ENCODE results near the gene MGAT2.

The MGAT2 gene

DNA sequence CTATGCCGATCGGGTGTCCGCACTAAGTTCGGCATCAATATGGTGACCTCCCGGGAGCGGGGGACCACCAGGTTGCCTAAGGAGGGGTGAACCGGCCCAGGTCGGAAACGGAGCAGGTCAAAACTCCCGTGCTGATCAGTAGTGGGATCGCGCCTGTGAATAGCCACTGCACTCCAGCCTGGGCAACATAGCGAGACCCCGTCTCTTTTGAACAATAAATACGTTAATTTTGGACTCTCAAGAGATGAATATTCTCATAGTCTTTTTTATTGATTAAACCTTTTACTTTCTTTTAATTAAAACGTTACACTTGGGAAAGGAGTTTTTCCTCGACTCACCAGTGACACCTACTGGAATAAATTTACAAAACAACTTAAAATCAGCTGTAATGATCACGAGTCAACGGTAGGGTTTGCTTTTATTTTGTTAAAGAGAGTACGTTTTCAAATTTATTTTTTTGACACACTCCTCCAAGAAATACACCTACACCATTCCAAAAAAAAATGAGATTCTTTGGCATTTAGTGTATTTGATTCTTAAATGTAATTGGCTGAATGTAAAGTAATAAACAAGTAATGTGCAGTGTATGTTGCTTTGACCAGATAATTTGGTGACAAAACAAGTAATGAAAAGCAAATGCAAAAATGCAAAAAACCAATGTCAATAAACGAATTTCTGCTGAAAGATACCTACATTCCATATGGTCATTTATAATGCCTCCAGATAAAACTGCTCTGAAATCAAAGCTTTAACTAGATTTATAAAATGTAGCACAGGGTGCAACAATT is 33.7 kb upstream of the MGAT2 start:
- peak; percentile 54 to 60 for DNase-seq (ENCODE audit: low read depth in 1 of 2, low spot score in 1 of 2)
- Histone ChIP-seq H3K27me3 (ENCODE audit: insufficient read depth, poor library complexity, severe bottlenecking) (no peaks in the 10 kb centered on the region), H3K27ac (replicated peaks) (peak overlapping the region; percentile 93), H3K4me3 (replicated peaks; ENCODE audit: insufficient read depth, low read length) (peak overlapping the region; percentile 25)
- TF ChIP-seq SPI1 (IDR thresholded peaks at IDR 0.05; ENCODE audit: borderline replicate concordance, low read depth), result no peak
- TF ChIP-seq, protein P1, sequence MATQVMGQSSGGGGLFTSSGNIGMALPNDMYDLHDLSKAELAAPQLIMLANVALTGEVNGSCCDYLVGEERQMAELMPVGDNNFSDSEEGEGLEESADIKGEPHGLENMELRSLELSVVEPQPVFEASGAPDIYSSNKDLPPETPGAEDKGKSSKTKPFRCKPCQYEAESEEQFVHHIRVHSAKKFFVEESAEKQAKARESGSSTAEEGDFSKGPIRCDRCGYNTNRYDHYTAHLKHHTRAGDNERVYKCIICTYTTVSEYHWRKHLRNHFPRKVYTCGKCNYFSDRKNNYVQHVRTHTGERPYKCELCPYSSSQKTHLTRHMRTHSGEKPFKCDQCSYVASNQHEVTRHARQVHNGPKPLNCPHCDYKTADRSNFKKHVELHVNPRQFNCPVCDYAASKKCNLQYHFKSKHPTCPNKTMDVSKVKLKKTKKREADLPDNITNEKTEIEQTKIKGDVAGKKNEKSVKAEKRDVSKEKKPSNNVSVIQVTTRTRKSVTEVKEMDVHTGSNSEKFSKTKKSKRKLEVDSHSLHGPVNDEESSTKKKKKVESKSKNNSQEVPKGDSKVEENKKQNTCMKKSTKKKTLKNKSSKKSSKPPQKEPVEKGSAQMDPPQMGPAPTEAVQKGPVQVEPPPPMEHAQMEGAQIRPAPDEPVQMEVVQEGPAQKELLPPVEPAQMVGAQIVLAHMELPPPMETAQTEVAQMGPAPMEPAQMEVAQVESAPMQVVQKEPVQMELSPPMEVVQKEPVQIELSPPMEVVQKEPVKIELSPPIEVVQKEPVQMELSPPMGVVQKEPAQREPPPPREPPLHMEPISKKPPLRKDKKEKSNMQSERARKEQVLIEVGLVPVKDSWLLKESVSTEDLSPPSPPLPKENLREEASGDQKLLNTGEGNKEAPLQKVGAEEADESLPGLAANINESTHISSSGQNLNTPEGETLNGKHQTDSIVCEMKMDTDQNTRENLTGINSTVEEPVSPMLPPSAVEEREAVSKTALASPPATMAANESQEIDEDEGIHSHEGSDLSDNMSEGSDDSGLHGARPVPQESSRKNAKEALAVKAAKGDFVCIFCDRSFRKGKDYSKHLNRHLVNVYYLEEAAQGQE (IDR thresholded peaks at IDR 0.05; ENCODE audit: insufficient replicate concordance, low read depth), result no peak
- TF ChIP-seq POLR2AphosphoS5 (IDR thresholded peaks at IDR 0.05; ENCODE audit: low read depth), result no peak
- no peak for TF ChIP-seq GABPA (IDR thresholded peaks at IDR 0.05; ENCODE audit: low read depth)
- TF ChIP-seq, protein P2, sequence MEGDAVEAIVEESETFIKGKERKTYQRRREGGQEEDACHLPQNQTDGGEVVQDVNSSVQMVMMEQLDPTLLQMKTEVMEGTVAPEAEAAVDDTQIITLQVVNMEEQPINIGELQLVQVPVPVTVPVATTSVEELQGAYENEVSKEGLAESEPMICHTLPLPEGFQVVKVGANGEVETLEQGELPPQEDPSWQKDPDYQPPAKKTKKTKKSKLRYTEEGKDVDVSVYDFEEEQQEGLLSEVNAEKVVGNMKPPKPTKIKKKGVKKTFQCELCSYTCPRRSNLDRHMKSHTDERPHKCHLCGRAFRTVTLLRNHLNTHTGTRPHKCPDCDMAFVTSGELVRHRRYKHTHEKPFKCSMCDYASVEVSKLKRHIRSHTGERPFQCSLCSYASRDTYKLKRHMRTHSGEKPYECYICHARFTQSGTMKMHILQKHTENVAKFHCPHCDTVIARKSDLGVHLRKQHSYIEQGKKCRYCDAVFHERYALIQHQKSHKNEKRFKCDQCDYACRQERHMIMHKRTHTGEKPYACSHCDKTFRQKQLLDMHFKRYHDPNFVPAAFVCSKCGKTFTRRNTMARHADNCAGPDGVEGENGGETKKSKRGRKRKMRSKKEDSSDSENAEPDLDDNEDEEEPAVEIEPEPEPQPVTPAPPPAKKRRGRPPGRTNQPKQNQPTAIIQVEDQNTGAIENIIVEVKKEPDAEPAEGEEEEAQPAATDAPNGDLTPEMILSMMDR (IDR thresholded peaks at IDR 0.05; ENCODE audit: insufficient read depth, low read length), result peak; percentile 47

DNA sequence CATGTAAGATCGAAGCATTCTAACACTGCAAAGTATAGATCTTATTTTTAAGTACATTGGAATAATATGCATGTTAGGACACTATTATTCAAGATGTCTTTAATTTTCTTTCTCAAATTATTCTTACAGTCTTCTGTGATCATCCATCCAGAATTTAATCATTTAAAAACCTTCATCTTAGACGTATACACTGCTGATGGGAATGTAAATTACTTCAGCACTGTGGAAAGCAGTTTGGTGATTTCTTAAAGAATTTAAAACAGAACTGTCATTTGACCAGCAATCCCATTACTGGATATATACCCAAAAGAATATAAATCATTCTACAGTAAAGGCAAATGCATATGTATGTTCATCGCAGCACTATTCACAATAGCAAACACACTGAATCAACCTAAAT is 31.2 kb upstream of the MGAT2 start:
- Histone ChIP-seq H3K27ac (replicated peaks) (no peak overlapping the region), H3K4me3 (replicated peaks; ENCODE audit: insufficient read depth, low read length) (no peak overlapping the region), H3K27me3 (ENCODE audit: insufficient read depth, poor library complexity, severe bottlenecking) (no peaks in the 10 kb centered on the region)
- no peak for DNase-seq (ENCODE audit: low read depth in 1 of 2, low spot score in 1 of 2)
- no peak for TF ChIP-seq GABPA (IDR thresholded peaks at IDR 0.05; ENCODE audit: low read depth)
- TF ChIP-seq, protein P1 (IDR thresholded peaks at IDR 0.05; ENCODE audit: insufficient replicate concordance, low read depth), result peak; percentile 86

- TF ChIP-seq POLR2AphosphoS5 (IDR thresholded peaks at IDR 0.05; ENCODE audit: low read depth), result no peak
- TF ChIP-seq SPI1 (IDR thresholded peaks at IDR 0.05; ENCODE audit: borderline replicate concordance, low read depth), result no peak
- no peak for TF ChIP-seq GABPA (IDR thresholded peaks at IDR 0.05; ENCODE audit: low read depth)
- TF ChIP-seq, protein P2 (IDR thresholded peaks at IDR 0.05; ENCODE audit: insufficient read depth, low read length), result no peak
- TF ChIP-seq, protein P1 (IDR thresholded peaks at IDR 0.05; ENCODE audit: insufficient replicate concordance, low read depth), result no peak
- no peak for DNase-seq (ENCODE audit: low read depth in 1 of 2, low spot score in 1 of 2)
- H3K4me3 ChIP-seq (replicated peaks; ENCODE audit: insufficient read depth, low read length), result no peak overlapping the region
- H3K27me3 ChIP-seq (ENCODE audit: insufficient read depth, poor library complexity, severe bottlenecking), result no peaks in the 10 kb centered on the region
- no peak overlapping the region for H3K27ac ChIP-seq (replicated peaks)
These were observed 27.6 kb upstream of the MGAT2 start for GRCh38 chr14:49593016-49593415.
